Sigmoid colon (tissue), 7 donors: Measurements from ENCODE around the gene TMEM30A. TPM values are rescaled to one million over a fixed set of nuclear protein-coding genes. Genes with fewer than 3 reads are reported as not detected.
A peak's percentile ranks its signal among the peaks of the same experiment; 100 is the strongest.

Experiments used
- DNase-seq: peaks from one replicate; pipeline ENCODE4 v3.0.0-alpha.2; 2019
- H3K27ac ChIP-seq, 4 donors: fragments of 200-600 bp; sonication (generic); one replicate each; pipeline ENCODE4 v1.5.1; 2016 to 2019; ENCODE audit warnings: mild to moderate bottlenecking in 1 of 4
- H3K27me3 ChIP-seq, 3 donors: fragments of 200-600 bp; sonication (generic); one replicate each; pipeline ENCODE4 v1.5.1; 2019; ENCODE audit warnings: mild to moderate bottlenecking in 1 of 3
- H3K36me3 ChIP-seq, 4 donors: fragments of 200-600 bp; sonication (generic); one replicate each; pipeline ENCODE4 v1.5.1; 2016 to 2019
- H3K4me1 ChIP-seq, 4 donors: fragments of 200-600 bp; sonication (generic); one replicate each; pipeline ENCODE4 v1.5.1; 2017 to 2019
- H3K4me3 ChIP-seq, 4 donors: fragments of 200-600 bp; sonication (generic); one replicate each; pipeline ENCODE4 v1.5.1; 2017 to 2019; ENCODE audit warnings: mild to moderate bottlenecking in 2 of 4, moderate library complexity in 1 of 4
- H3K9me3 ChIP-seq, 4 donors: fragments of 200-600 bp in 3 of 4; sonication (generic) in 3 of 4; one replicate each; pipeline versions ENCODE4 v1.5.1 to v1.6.1; 2013 to 2019
- EP300 ChIP-seq, 4 donors: sonication (generic); formaldehyde crosslinking; IDR thresholded peaks; one replicate each; pipeline ENCODE4 v1.6.1; 2017; ENCODE audit warnings: antibody characterized with exemption in 4 of 4
- POLR2A ChIP-seq, 2 donors: fragments of 450-650 bp; IDR thresholded peaks; one replicate each; pipeline ENCODE4 v1.6.1; 2016; ENCODE audit warnings: antibody characterized with exemption in 2 of 2, mild to moderate bottlenecking in 2 of 2, moderate library complexity in 2 of 2
- POLR2AphosphoS5 ChIP-seq, 4 donors: sonication (generic); formaldehyde crosslinking; IDR thresholded peaks; one replicate each; pipeline ENCODE4 v1.6.1; 2017; ENCODE audit warnings: antibody characterized with exemption in 4 of 4
- WGBS, 2 donors: extraction: QIAGEN DNeasy Blood & Tissue Kit; methylation state at CpG; one replicate each; pipeline ENCODE4 v1.1.7; 2013; 5-methylcytosine and 5-hydroxymethylcytosine counted together
- intact Hi-C: fragments of 100-400 bp; cut with DNase I; formaldehyde crosslinking; loops from one replicate; pipeline ENCODE4 v1.15.1; 2023
- polyA plus RNA-seq, 3 donors: library from polyadenylated mRNA; stranded (reverse); fragments of 200-250 nt; gene quantifications; one replicate each; pipeline ENCODE4 v1.2.3, GENCODE V29; 2013
- total RNA-seq, 4 donors: library from RNA; depleted of rRNA; stranded (reverse); fragments of >200 nt; gene quantifications; one replicate each; pipeline ENCODE4 v1.1.0, GENCODE V29; 2016
- TF ChIP-seq, protein P1 (sequence below), 4 experiments: fragments of 450-650 bp in 3 of 4; fragments of 200-600 bp in 1 of 4; IDR thresholded peaks; one replicate each; pipeline ENCODE4 v1.5.1; 2016 to 2019; ENCODE audit warnings: antibody characterized with exemption in 4 of 4, mild to moderate bottlenecking in 3 of 4, moderate library complexity in 2 of 4
- donor health status: healthy with polysubstance abuse.
- donor health status: Bipolar disorder and iron deficiency.
- donor health status: healthy.

TMEM30A gene
- total and polyA plus RNA-seq, 7 donors, result 10.8 to 95.6 (median 69.5) TPM

DNA sequence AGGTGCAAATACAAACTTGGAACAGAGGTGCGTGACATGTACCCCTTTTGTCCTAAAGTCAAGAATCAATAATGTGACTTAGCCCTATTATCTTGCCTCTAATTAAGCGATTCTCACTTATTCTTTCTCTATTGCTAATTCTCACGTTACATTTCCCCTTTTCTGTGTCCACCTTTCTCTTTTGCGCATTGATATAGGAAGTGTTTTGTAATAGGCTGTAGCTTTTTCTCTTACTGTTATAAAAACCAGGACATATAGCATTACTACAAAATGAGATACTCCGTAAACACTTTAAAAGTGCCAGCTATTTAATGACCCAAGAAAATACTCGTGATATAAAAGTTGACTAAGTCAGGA, 669 bp upstream of the TMEM30A start:
- intact Hi-C loops, result loop anchor here (2.0 to 5.0 kb wide), 2 partner anchors 42 to 207 kb away; partner anchors contain the start of genes COX7A2 and FILIP1
- H3K36me3 ChIP-seq, result no peaks in the 10 kb centered on the region
- no peaks in the 10 kb centered on the region for H3K9me3 ChIP-seq
- DNase-seq, result no peak
- peak overlapping the region; percentile 74 to 98 (median 90) for H3K4me3 ChIP-seq
- H3K27me3 ChIP-seq, result no peaks in the 10 kb centered on the region
- H3K27ac ChIP-seq, result peak overlapping the region; percentile 92 to 93 (median 92)
- 1% methylated on average over 6 of the region's 6 CpGs for WGBS, 2 donors
- H3K4me1 ChIP-seq, result peaks cover 0 to 52% (median 34%) of the 10 kb centered on the region in 4 donors
- TF ChIP-seq, protein P1, sequence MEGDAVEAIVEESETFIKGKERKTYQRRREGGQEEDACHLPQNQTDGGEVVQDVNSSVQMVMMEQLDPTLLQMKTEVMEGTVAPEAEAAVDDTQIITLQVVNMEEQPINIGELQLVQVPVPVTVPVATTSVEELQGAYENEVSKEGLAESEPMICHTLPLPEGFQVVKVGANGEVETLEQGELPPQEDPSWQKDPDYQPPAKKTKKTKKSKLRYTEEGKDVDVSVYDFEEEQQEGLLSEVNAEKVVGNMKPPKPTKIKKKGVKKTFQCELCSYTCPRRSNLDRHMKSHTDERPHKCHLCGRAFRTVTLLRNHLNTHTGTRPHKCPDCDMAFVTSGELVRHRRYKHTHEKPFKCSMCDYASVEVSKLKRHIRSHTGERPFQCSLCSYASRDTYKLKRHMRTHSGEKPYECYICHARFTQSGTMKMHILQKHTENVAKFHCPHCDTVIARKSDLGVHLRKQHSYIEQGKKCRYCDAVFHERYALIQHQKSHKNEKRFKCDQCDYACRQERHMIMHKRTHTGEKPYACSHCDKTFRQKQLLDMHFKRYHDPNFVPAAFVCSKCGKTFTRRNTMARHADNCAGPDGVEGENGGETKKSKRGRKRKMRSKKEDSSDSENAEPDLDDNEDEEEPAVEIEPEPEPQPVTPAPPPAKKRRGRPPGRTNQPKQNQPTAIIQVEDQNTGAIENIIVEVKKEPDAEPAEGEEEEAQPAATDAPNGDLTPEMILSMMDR (IDR thresholded peaks at IDR 0.05), result no peak
- TF ChIP-seq POLR2A (IDR thresholded peaks at IDR 0.05), result no peak
- TF ChIP-seq POLR2AphosphoS5 (IDR thresholded peaks at IDR 0.05), result no peak
- TF ChIP-seq EP300 (IDR thresholded peaks at IDR 0.05), result no peak

DNA sequence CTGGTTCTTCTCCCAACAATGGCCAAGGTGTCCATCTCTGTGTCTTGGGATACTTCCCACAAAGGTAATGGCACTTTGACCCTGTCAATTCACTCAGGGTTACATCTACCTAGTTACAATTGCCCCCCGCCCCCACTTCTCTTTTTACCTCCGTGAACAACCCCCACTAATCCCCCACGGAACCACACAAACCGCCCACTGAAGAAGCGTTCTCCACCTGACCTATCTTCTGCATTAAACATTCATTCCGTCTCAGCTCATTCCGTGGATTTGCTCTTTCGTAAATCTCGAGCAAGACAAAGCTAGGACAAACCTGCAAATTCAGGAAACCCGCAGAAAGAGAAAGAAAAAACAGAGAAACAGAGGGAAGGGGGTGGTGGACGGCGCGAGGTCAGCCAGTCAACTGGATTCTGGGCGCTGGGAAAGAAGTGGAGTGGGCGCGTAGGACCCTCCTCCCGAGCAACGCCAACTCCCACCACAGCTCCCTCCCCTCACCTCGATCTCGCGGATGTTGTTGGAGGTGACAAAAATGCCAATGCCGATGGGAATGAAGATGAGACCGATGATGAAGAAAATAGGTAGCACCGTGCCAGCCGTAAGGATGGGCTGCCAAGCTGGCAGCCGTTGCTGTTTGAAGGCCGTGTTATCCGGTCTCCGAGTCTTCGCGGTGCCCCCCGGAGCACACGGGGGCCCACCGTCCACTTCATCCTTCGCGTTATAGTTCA, 523 bp downstream of the TMEM30A start:
- Histone ChIP-seq H3K9me3 (no peaks in the 10 kb centered on the region), H3K27ac (peak overlapping the region; percentile 92 to 93 (median 92)), H3K4me1 (peaks cover 0 to 64% (median 44%) of the 10 kb centered on the region in 4 donors), H3K36me3 (no peaks in the 10 kb centered on the region), H3K27me3 (no peaks in the 10 kb centered on the region), H3K4me3 (peak overlapping the region; percentile 74 to 98 (median 90))
- intact Hi-C loops, result loop anchor here (2.0 to 5.0 kb wide), 2 partner anchors 41 to 318 kb away; partner anchors contain the start of genes COX7A2 and SENP6
- no peak for DNase-seq
- TF ChIP-seq, protein P1 (IDR thresholded peaks at IDR 0.05), result no peak
- TF ChIP-seq POLR2A (IDR thresholded peaks at IDR 0.05), result no peak
- TF ChIP-seq POLR2AphosphoS5 (IDR thresholded peaks at IDR 0.05), result no peak
- no peak for TF ChIP-seq EP300 (IDR thresholded peaks at IDR 0.05)
- 0 to 1% methylated on average over 36 of the region's 36 CpGs for WGBS, 2 donors

DNA sequence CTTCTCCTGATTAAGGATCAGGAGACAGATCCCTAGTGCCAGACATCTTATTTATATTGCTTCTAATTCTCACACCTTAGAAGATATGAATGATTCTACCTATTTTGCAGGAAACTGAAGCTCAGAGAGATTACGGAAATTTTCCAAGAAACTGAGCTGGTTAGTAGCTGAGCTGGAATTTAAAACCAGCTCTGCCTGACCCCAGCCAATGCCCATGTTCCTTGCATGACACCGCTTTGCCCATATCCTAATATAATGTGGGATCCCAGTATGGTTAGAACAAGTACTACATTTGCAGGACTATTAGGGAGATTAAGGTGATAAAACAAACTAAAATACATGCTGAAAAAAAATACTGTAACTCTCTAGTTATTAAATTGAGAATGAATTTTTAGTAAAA, 1.9 kb downstream of the TMEM30A start:
- peak overlapping the region in 3 of 4 donors; percentile 74 to 93 (median 87) for H3K4me3 ChIP-seq
- H3K36me3 ChIP-seq, result no peaks in the 10 kb centered on the region
- H3K9me3 ChIP-seq, result no peaks in the 10 kb centered on the region
- H3K4me1 ChIP-seq, result peaks cover 0 to 74% (median 51%) of the 10 kb centered on the region in 4 donors
- DNase-seq, result no peak
- intact Hi-C loops, result loop anchor here (5.0 kb wide), 1 partner anchor 320 kb away; the partner anchor contains the start of gene SENP6
- H3K27me3 ChIP-seq, result no peaks in the 10 kb centered on the region
- peak overlapping the region in 1 of 4 donors; percentile 92 for H3K27ac ChIP-seq
- no peak for TF ChIP-seq POLR2A (IDR thresholded peaks at IDR 0.05)
- no peak for TF ChIP-seq EP300 (IDR thresholded peaks at IDR 0.05)
- TF ChIP-seq, protein P1 (IDR thresholded peaks at IDR 0.05), result no peak
- TF ChIP-seq POLR2AphosphoS5 (IDR thresholded peaks at IDR 0.05), result no peak
- 73 to 75% methylated on average over 2 of the region's 2 CpGs for WGBS, 2 donors

DNA sequence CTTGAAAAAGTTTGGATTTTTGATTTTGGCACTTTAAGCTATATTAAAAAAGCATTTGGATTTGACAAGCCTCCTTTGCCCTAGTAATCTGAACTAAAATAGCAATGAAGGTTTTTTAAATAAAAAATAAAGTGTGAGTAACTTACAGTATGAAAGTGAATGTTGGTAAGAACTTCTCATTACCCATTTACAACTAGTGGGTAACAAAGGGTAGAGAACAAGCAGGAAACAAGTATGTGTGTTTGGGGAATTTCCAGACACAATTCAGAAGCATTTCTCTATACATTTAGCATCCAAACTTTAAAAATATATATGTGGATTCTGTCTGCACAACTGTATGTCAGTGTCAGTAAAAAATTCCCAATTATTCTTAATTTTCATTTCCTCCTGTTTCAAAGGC, 2.9 kb downstream of the TMEM30A start:
- Histone ChIP-seq H3K4me1 (peaks cover 0 to 83% (median 54%) of the 10 kb centered on the region in 4 donors), H3K4me3 (peak overlapping the region in 1 of 4 donors; percentile 93)
- TF ChIP-seq EP300 (IDR thresholded peaks at IDR 0.05) (no peak), POLR2A (IDR thresholded peaks at IDR 0.05) (no peak), POLR2AphosphoS5 (IDR thresholded peaks at IDR 0.05) (no peak)
- TF ChIP-seq, protein P1 (IDR thresholded peaks at IDR 0.05), result no peak

More for the DNA sequence above, 2.9 kb downstream of the TMEM30A start:
- H3K27ac ChIP-seq, result no peak overlapping the region
- H3K27me3 ChIP-seq, result no peaks in the 10 kb centered on the region
- no peaks in the 10 kb centered on the region for H3K9me3 ChIP-seq
- DNase-seq, result no peak
- no peaks in the 10 kb centered on the region for H3K36me3 ChIP-seq
- intact Hi-C loops, result loop anchor here (5.0 kb wide), 1 partner anchor 321 kb away; the partner anchor contains the start of gene SENP6
